Kidney epithelial cell (primary cell): ENCODE results near the gene NCAPD3. TPM values are rescaled to one million over a fixed set of nuclear protein-coding genes. Genes with fewer than 3 reads are reported as not detected.
"Not testable (repeated sequence)": the region's sequence is repeated elsewhere in the genome, so short reads cannot be mapped to it uniquely, and the experiment has no call there.

Source experiments
- DNase-seq: peaks from one replicate; pipeline ENCODE4 v3.0.0-alpha.2; 2010; ENCODE audit warnings: low read depth
- H3K27me3 ChIP-seq: 2 replicates; pipeline ENCODE4 v1.6.0; 2011; ENCODE audit warnings: low read length; ENCODE audit not compliant: control insufficient read depth, insufficient read depth
- H3K36me3 ChIP-seq: 2 replicates; pipeline ENCODE4 v1.5.1; 2011; ENCODE audit warnings: low read length; ENCODE audit not compliant: control insufficient read depth, insufficient read depth
- H3K4me3 ChIP-seq: 2 replicates; pipeline ENCODE4 v1.5.1; 2011; ENCODE audit warnings: low read depth, mild to moderate bottlenecking, control low read depth, low read length
- total RNA-seq: library from RNA; depleted of rRNA; stranded (reverse); fragments of >200 nt; gene quantifications from 2 replicates; pipeline ENCODE4 v1.2.3, GENCODE V29; 2015
- TF ChIP-seq, protein P1 (sequence below): IDR thresholded peaks from 2 replicates; pipeline ENCODE4 v1.5.1; 2011; ENCODE audit warnings: mild to moderate bottlenecking, moderate library complexity, low read length, control low read depth, inconsistent platforms; ENCODE audit not compliant: insufficient read depth, poor library complexity, severe bottlenecking

NCAPD3 gene
- total RNA-seq, 1 donor from 2014 or later, result 9.7 TPM

- H3K27me3 ChIP-seq, result no peaks in the 10 kb centered on the region
- no peak for DNase-seq
- no peaks in the 10 kb centered on the region for H3K36me3 ChIP-seq
- no peak overlapping the region for H3K4me3 ChIP-seq
- TF ChIP-seq, protein P1, sequence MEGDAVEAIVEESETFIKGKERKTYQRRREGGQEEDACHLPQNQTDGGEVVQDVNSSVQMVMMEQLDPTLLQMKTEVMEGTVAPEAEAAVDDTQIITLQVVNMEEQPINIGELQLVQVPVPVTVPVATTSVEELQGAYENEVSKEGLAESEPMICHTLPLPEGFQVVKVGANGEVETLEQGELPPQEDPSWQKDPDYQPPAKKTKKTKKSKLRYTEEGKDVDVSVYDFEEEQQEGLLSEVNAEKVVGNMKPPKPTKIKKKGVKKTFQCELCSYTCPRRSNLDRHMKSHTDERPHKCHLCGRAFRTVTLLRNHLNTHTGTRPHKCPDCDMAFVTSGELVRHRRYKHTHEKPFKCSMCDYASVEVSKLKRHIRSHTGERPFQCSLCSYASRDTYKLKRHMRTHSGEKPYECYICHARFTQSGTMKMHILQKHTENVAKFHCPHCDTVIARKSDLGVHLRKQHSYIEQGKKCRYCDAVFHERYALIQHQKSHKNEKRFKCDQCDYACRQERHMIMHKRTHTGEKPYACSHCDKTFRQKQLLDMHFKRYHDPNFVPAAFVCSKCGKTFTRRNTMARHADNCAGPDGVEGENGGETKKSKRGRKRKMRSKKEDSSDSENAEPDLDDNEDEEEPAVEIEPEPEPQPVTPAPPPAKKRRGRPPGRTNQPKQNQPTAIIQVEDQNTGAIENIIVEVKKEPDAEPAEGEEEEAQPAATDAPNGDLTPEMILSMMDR, result peak; percentile 59
These were observed 38.1 kb upstream of the NCAPD3 start for GRCh38 chr11:134261626-134262488.

- Histone ChIP-seq H3K36me3 (no peaks in the 10 kb centered on the region), H3K27me3 (no peaks in the 10 kb centered on the region), H3K4me3 (no peak overlapping the region)
- TF ChIP-seq, protein P1, result no peak
- DNase-seq, result no peak
These were observed 37.2 kb upstream of the NCAPD3 start for GRCh38 chr11:134260983-134261382.

GRCh38 chr11:134260503-134260902 lies 36.7 kb upstream of the NCAPD3 start:
- Histone ChIP-seq H3K4me3 (no peak overlapping the region), H3K27me3 (no peaks in the 10 kb centered on the region), H3K36me3 (no peaks in the 10 kb centered on the region)
- TF ChIP-seq, protein P1, result no peak
- no peak for DNase-seq

- Histone ChIP-seq H3K36me3 (no peaks in the 10 kb centered on the region), H3K27me3 (no peaks in the 10 kb centered on the region)
- TF ChIP-seq, protein P1, result no peak
These were observed 34.8 kb upstream of the NCAPD3 start for GRCh38 chr11:134258577-134258976.

DNA sequence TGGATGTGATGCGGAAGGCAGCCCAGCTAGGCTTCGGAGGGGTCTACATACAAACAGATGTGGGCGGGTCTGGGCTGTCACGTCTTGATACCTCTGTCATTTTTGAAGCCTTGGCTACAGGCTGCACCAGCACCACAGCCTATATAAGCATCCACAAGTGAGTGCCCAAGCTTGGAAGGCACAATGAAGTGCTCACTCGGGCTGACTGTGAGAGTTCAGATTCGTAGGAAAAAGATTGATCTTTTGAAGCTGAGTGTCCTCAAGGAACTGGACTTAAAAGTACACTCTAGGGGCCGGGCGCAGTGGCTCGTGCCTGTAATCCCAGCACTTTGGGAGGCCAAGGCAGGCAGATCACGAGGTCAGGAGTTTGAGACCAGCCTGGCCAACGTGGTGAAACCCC lies 33.3 kb upstream of the NCAPD3 start:
- TF ChIP-seq, protein P1, result no peak
- no peak for DNase-seq
- Histone ChIP-seq H3K4me3 (no peak overlapping the region), H3K36me3 (no peaks in the 10 kb centered on the region), H3K27me3 (no peaks in the 10 kb centered on the region)

More at GRCh38 chr11:134258577-134258976, 34.8 kb upstream of the NCAPD3 start:
- DNase-seq, result no peak
- no peak overlapping the region for H3K4me3 ChIP-seq

DNA sequence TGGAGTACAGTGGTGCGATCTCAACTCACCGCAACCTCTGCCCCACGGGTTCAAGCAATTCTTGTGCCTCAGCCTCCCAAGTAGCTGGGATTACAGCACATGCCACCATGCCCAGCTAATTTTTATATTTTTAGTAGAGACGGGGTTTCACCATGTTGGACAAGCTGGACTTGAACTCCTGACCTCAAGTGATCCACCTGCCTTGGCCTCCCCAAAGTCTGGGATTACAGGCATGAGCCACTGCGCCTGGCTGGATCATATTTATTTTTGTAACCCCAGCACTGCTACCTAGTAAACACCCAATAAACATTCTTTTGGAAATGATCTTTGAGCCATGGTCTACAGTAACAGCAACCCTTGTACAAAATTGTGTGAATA lies 31.4 kb upstream of the NCAPD3 start:
- not testable (repeated sequence) for DNase-seq, H3K36me3 ChIP-seq, H3K4me3 ChIP-seq, H3K27me3 ChIP-seq
